Measurements from ENCODE around the gene FLVCR2.
A peak's percentile ranks its signal among the peaks of the same experiment; 100 is the strongest.

The FLVCR2 gene

DNA sequence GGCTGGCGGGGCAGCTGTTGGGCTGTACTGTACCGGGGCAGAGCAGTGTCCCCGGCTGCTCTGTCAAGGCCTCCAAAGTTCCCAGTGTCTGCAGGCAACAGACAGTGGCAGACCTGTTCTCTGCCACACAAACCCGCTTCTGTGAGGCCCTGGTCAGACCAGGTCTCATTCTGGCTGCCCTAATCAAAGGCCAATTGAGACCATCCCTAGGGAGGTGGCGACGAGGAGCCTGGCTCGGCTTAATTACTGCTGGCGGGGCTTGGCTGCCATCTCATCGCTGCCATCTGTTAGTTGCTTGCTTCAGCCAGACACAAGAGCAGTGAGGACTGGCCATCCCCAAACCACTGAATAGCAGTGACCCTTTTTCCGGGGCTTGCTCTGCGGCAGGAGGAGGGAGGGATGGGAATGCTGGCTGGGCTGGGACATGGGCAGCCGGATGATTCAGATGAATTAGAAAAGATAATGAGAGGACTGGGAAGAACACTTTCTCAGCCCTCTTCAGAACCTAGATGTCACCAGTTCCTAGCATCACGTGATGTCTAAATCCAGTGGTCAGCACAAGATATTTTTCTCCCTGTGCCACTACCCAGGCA, 57.8 kb downstream of the FLVCR2 start:
- DNase-seq: peak; percentile 31

DNA sequence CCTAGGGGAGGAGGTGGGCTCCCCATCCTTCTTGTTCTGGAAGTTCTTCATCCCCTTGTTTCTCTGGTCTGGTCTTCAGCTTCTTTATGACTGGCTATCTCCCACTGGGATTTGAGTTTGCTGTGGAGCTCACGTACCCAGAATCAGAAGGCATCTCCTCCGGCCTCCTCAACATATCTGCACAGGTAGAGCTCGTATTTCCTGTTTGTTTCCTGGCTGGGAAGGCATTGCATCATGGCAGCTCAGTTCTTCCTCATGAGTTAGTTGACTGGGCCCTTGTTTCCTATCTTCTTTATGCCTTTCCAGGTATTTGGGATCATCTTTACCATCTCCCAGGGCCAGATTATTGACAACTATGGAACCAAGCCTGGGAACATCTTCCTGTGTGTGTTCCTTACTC, 62.5 kb downstream of the FLVCR2 start:
- no peak for DNase-seq

DNA sequence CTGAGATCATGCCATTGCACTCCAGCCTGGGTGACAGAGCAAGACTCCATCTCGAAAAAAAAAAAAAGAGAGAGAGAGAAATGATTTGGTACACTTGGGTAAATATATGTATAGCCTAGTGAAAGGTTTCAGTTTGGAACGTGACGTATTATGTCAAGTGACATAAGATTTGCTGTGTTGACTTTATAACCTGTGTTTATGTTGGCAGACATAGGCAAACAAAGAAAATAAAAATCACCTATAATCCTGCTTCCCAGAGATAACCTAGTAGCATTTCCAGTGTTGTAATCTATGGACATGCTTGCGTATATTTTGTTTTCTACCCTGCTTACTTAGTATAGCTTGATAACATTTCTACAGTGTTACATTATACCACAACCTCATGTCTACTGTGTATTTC, 65.6 kb downstream of the FLVCR2 start:
- no peak for DNase-seq

DNA sequence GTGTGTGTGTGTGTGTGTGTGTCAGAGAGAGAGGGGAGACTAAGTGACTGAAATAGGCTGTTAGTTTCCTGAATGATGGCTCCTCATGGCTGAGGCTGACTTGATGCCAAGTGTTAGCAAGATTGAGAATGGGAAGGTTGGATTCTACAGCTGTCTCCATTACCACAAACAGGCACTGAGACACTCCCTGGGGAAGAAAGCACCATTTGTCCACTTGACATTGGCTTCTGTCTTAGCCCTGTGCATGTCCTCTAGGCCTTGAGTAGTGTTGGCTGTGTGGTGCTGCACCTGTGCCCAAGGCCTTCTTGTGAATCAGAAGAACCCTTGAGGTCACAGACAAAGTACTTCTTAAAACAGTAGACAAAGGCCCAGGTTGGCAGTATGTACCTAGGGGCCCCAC, 66.6 kb downstream of the FLVCR2 start:
- no peak for DNase-seq

DNA sequence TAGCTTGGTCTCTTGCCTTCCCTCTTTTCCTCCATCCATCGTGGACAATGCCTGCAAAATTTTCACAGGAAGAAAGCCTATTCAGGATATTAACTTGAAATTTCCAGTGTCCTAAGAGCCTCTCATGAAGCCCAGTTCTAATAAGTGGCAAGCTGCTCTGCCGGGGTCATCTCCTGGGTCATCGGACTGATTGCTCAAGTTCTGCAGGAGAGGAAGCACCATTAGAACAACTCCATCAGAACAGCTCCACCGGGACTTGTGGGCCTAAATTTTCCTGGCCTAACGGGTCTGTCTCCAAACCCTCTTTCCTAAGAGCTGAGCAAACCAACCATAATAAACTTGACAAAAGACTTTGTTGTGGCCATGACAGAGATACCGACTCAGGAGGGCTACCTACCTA, 68.3 kb downstream of the FLVCR2 start:
- no peak for DNase-seq

DNA sequence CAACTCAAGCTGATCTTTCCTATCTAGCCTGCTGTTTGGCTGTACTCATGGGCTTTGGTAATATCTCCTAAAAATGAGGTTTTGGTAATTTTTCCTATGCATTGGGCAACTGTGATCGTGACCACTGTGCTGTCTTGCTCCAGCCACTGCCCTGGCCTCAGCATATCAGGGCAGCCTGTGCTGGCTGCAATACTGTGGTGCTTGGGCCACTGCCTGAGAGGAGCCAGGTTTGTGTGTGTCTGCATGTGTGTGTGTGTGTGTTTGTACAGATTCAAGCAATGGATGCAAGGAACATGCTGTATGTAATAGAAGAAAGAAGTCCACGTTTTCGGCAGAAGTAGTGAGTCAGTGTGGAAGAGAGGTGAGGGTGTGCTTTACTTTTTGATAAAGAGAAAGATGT, 69.2 kb downstream of the FLVCR2 start:
- no peak for DNase-seq

DNA sequence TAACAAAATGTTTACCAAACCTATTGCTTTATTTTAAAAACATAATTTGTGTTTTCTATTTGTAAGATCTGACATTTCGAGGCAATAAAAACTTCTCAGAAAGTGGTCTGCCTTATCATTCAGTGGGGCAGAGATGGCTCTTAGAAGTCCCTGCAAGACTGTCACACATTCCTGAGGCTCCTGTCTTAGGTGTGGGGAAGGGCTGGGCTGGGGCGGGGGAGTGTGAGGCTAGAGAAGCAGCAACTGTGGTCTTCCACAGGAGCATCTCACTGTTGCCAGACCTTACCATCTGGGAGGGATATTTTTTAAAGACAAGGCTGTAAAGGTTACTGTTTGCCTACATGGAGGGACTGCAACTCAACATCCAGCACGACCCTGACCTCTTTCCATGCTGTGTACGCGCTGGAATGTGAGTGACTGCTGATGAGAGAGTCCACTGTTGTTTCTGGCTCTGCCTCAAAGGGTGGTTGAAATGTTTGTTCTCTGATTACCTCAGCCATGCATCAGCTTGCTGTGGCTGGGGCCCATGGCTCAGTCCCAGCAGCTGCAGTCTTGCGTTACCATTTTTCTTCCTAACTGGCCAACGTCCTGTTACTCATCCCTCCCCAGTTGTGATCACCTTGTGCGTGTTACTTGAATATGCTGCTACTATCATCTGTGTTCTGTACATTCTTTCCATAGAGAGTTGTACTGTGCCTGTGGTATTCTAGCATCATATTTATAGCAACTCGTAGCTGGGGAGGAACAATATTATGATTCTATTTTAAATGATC, 69.8 kb downstream of the FLVCR2 start:
- no peak for DNase-seq

DNA sequence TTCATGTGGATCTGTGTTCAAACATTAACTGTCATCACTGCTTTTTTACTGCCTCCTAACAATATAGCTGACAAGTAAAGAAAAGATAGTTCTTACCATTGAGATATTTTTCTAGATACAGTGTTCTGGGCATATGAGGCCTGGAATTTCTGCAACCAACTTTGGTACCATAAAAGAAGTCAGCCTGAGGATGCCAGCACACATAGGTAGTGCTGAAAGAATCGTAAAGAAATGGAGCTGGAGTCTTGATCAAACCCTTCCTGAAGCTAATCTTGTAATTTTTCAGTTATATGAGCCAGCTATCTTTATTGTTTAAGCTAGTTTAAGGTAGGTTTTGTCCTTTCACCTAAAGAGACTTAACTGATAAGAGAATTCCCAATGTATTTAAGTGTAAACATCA, 70.9 kb downstream of the FLVCR2 start:
- no peak for DNase-seq

DNA sequence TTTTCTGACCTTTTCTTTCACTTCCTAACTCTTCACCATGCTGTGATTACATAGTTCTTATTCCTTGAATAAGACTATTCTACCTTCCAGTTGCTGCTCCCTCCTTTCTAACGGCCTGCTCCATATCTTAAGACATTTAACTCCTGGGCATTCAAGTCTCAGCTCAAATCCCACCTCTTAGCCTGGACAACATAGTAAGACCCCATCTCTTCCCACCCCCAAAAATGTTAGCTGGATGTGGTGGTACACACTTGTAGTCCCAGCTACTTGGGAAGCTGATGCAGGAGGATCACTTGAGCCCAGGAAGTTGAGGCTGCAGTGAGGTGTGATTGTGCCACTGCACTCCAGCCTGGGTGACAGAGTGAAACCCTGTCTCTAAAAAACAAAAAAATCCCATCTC, 71.4 kb downstream of the FLVCR2 start:
- no peak for DNase-seq

DNA sequence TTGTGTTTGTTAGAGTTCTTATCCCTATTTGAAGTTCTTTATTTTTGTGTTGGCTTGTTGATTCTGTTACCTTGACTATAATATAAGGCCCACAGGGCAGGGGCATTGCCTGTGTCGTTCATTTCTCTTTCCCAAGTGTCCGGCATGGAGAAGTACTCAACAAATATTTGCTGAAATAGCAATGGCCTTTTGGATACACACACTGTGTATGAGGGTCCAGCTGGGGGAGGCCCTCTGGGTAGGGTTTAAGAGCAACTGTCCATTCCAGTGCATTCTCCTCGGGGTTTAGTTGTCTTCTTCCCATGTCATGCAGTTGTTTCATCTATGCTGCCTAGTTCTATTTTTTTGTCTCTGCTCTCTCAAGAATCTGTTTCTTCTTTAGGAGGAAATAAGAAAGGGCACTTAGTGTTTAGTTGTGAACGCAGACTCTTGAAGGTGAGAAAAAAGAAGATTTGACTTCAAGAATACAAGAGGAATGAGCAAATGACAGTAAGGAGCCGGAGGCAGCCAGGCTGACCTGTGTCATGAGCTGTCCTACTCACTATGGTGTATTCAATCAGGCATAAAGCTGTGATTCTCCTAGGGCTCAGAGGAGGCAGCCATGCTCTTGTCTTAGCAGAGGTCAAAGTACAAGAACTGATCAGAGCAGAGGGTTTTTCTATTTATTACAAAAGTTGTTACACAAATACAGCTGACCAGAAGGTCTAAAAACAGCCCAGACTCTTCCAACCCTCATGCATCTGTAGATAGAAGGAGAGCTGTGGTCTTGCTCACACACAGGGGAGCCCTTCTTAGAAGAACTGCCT, 72.0 kb downstream of the FLVCR2 start:
- no peak for DNase-seq

DNA sequence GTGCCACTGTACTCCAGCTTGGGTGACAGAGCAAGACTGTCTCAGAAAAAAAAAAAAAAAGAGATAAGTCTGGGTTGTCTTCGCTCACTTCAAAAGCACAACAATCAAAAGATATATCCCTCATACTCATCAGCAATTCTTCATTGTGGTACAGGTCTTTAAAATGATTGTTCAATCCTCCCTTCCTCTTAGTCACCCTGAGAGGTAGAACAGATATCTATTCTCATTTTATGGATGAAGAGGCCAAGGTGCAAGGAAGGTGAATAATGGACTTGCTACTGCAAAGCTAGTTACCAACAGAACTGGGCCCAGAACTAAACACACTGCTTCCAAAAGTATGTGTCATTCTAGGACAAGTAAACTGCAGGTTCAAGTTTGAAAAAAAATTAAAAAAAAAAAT, 75.1 kb downstream of the FLVCR2 start:
- DNase-seq: no peak

DNA sequence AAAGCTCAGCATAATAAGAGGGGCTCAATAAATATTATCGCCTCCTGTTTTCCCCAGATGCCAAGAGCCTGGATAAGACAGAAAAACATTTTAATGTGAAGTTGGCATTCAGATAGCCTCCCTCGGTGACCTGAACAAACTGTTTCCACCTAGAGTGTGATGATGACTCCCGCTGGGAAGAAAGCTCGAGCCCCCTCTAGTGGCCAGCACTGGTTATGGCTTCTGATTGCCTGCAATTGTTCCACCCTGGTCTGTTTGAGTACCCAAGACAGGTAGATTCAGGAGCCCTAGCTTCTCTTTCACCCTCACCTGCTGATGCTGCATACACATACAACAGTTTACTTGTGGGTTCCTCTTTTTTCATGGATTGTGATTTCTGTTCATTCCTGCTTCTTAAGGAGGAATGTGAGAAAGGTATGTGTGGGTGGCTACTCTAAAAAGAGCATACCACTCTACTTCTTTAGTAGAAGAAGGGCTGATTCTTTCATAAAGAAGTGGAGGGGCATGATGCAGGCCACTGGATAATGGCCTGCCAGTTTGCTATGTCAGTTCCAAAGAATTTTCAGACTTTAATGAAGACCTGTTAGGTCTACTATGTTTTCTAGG, 75.8 kb downstream of the FLVCR2 start:
- DNase-seq: peak; percentile 80

DNA sequence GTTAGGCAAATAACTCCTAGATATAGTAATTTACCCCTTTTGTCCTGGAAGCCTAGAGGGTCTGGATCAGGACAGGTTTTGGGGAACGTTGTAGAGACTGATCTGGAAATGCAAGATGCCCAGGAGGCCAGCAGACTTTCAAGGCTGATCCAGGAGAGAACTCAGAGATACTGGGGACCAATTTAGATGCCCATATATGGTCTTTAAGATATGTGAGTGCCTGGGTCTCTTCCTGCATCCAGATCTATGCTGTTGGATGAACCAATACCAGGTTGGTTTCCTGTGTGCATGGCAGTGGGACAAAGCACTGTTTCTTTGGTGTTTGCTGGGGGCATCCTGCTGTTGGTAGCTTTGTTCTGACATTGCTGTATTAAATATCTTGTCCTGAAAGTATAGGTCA, 76.8 kb downstream of the FLVCR2 start:
- DNase-seq: no peak

DNA sequence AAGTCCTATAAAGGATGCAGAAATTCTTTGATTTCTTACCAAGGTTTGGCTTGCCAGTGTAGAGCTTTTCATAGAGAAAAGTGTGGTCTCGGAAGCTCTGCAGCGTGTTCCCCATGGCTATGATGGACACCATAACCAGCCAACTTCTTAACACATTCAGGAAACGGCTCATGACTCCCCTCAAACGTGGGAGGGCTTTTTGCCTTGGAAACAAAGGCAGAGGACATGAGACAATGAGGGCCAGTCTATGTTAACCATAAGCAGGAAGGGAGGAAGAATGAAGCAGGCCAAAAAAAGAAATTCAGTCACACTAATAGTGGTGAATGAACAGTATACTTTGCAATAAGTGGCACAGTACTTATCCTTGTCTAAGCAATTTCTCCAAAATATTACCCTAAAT, 78.9 kb downstream of the FLVCR2 start:
- no peak for DNase-seq

DNA sequence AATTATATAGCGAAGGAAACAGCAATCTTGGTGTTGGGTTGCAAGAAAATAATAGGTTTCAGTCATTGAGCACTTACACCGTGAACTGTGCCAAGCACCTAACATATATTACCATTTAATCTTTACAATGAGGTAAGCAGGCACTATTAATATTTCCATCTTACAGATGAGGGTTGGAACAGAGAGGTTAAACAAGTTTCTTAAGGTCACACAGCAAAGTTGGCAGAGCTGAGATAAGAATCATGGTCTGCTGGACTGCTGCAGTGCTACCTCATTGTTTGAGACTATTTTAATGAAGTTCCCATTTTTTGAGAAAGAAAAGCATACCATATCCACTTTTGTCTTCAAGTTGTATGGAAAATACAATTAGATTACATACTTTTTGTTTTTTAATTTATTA, 80.5 kb downstream of the FLVCR2 start:
- no peak for DNase-seq

DNA sequence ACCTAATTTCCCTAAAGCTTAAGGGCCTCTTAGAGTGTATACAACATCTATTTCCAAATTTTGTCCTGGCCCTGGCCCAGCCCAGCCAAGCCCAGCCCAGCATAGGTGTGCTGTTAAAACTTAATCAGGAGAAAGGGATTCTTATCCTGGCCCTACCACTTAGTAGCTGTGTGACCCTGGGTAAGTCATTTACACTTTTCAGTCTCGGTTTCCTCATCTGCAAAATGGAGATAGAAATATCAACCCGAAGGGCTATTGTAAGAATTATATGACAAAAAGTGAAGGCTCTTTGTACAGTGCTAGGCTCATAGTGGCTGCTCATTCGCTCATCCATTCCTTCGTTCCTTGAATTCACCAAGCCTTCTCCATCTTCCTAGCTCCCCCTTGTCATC, 81.8 kb downstream of the FLVCR2 start:
- DNase-seq: no peak

DNA sequence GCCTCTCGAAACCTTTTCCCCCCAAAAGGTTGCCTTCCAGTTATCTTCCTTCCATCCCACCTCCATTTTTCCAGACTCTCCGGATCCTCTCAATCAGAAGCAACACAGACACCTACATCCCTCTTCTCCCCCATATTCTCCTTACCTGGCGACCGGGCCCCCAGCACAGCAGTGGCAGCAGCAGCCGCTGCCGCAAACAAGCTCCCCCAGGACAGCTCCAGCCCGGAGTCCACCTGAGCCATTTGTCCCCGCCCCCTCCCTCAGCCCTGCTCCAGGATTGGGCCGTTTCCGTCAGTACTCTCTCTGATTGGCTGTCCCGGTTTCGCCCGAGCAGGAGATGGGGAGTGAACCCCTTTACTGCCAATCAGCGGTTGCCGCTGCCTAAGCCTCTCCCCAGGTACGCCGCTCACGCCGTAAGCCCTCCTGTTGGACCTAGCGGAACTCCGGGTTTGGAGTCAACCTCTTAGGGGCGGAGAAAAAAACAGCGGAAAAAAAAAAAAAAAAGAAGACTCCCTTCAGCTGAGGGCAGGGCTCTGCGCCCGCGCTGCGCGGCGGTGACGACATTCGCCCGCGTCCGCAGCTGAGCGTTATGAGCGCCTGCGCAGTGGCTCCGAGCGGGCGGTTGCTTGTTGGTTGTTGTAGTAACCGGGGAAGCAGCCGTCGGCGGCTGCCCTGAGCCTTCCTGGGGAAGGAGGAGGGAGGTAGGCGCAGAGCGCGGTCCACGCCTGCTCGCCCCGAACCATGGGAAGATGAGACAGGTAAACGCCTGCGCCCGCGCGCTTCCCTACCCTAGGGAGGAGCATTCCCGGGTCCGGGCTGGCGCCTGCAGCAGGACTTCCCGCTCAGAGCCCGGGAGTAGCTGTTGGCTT, 82.4 kb downstream of the FLVCR2 start, which contains the start of the genes ERG28 and TTLL5:
TSS of gene ERG28 (minus strand) at position 247 of the 869 bp plus-strand sequence. CDS start 3,374 bp downstream, outside the sequence.
TSS of gene TTLL5 (plus strand) at position 617 of the 869 bp plus-strand sequence. CDS start 1,904 bp downstream, outside the sequence.
- DNase-seq: peak; percentile 99

DNA sequence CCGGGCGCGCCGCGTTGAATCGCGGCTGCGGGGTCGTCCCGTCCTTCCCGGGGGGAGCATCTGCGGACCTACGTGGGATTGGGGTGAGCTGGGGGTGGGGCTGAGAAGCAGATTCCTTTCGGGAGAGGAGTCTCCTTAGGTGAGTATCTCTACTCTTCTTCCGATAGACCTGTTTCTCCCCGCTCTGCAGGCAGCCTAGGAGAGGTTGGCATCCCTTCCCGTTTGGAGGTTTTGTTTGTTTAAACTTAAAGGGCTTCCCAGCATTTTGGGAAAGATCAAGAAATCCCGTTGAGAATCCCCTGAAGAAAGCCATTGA, 83.0 kb downstream of the FLVCR2 start:
- DNase-seq: peak; percentile 61

DNA sequence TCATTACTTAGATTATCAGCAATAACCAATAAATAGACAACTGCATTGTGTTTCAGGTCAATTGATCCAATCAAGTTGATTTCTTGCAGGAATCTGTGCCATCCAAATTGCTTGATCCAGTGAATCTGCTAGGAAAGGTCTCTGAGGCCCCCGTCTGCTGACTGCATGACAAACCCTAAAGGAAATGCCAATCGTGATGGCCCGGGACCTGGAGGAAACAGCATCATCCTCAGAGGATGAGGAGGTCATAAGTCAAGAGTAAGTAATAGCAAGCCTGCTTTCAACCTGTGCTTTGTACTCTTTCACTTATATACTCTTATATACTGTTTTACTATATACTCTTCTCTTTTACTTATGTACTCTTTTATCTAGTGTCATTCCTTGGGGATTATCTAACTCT, 84.5 kb downstream of the FLVCR2 start:
- DNase-seq: no peak

DNA sequence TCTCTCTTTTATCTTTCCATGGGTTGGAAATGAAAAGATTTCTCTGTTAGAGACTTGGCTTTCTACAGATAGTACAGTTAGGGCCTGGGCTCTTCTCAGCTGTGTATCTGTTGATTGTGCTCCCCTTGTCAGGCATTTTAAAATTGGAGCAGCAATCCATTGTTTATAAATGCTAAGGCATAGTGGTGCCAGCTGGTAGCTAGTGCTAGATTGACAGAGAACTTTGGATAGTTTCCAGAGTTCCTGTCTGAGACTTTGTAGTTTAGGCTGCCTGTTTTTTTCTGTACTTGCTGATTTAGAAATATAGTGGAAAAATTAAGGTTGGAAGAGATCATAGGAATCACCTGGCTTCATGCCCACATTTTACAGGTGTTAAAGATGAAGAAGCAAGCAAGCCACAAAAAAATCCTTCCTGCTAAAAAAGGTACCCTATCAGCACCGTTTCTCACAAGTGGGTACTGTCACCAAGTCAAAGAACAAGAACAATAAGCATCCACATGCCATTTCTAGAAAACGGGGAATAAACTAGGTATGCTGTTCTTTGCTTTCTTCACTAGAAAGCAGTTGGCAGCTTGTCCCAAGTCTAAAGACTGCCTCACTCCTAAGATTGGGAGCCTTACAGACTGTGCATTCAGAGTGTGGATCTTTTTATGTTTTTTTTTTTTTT, 88.8 kb downstream of the FLVCR2 start:
- DNase-seq: peak; percentile 43

DNA sequence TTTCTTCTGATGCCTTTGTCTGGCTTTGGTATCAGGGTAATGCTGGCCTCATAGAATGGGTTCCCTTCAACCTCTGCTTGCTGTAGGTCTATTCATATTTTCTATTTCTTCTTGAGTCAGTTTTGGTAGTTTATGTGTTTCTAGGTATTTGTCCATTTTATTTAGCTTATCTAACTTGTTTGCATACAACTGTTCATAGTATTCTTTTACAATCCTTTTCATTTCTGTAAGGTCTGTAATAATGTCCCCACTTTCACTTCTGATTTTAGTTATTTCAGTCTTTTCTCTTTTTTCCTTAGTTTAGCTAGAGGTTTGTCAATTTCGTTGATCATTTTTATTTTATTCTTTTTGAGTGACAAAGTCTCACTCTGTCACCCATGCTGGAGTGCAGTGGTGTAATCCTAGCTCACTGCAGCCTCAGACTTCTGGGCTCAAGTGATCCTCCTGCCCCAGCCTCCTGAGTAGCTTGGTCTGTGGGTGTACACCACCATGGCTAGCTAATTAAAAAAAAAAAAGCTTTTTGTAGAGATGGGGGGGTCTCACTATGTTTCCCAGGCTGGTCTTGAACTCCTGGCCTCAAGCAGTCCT, 94.3 kb downstream of the FLVCR2 start:
- no peak for DNase-seq

Data from midbrain (tissue), 1 donor.